Karpas-422 (cell line): ENCODE results near the gene MTMR8. TPM values are rescaled to one million over a fixed set of nuclear protein-coding genes. Genes with fewer than 3 reads are reported as not detected.
"Not testable (repeated sequence)": the region's sequence is repeated elsewhere in the genome, so short reads cannot be mapped to it uniquely, and the experiment has no call there.

ENCODE experiments used
- DNase-seq: peaks from one replicate; pipeline ENCODE4 v3.0.0-alpha.2; 2015
- H2AFZ ChIP-seq: fragments of 200-600 bp; sonication (generic); 2 replicates; pipeline ENCODE4 v1.6.1; 2014; ENCODE audit warnings: antibody characterized with exemption, low read length, mixed read lengths
- H3K27ac ChIP-seq: fragments of 200-600 bp; sonication (generic); 2 replicates; pipeline ENCODE4 v1.5.1; 2014; ENCODE audit warnings: mild to moderate bottlenecking, low read length, moderate library complexity
- H3K27me3 ChIP-seq: fragments of 200-600 bp; sonication (generic); 2 replicates; pipeline ENCODE4 v1.6.1; 2014; ENCODE audit warnings: low read length, mixed read lengths
- H3K36me3 ChIP-seq: fragments of 200-600 bp; sonication (generic); 2 replicates; pipeline ENCODE4 v1.6.1; 2014; ENCODE audit warnings: low read length, mixed read lengths; ENCODE audit not compliant: insufficient read depth
- H3K4me1 ChIP-seq: fragments of 200-600 bp; sonication (generic); 2 replicates; pipeline ENCODE4 v1.6.1; 2014; ENCODE audit warnings: mild to moderate bottlenecking, low read length, mixed read lengths
- H3K4me2 ChIP-seq: fragments of 200-600 bp; sonication (generic); 2 replicates; pipeline ENCODE4 v1.6.1; 2014; ENCODE audit warnings: low read length, low read depth, mild to moderate bottlenecking; ENCODE audit not compliant: poor library complexity, severe bottlenecking
- H3K4me3 ChIP-seq: fragments of 200-600 bp; sonication (generic); 2 replicates; pipeline ENCODE4 v1.5.1; 2014; ENCODE audit warnings: mild to moderate bottlenecking, antibody characterized with exemption, low read length, mixed read lengths
- H3K79me2 ChIP-seq: fragments of 200-600 bp; sonication (generic); 2 replicates; pipeline ENCODE4 v1.6.1; 2014; ENCODE audit warnings: mild to moderate bottlenecking, low read length, mixed read lengths
- H3K9ac ChIP-seq: fragments of 200-600 bp; sonication (generic); 2 replicates; pipeline ENCODE4 v1.6.0; 2014; ENCODE audit warnings: low read length
- H3K9me2 ChIP-seq: fragments of 200-600 bp; sonication (generic), shearing (Covaris generic); replicated peaks from 2 replicates; pipeline ENCODE4 v1.6.0; 2014; ENCODE audit warnings: mild to moderate bottlenecking, low read length, moderate library complexity; ENCODE audit not compliant: insufficient read depth
- H3K9me3 ChIP-seq: fragments of 300-700, 200-600 bp; sonication (generic); 2 replicates; pipeline ENCODE4 v1.6.1; 2014; ENCODE audit warnings: low read length, mixed read lengths
- H4K20me1 ChIP-seq: fragments of 200-600 bp; sonication (generic); 2 replicates; pipeline ENCODE4 v1.6.1; 2014; ENCODE audit warnings: mild to moderate bottlenecking, antibody characterized with exemption, low read length, low read depth; ENCODE audit not compliant: insufficient read depth
- total RNA-seq: library from RNA; depleted of rRNA; stranded (reverse); fragments of >200 nt; shearing (Covaris generic); gene quantifications from 2 replicates; pipeline ENCODE4 v1.2.3, GENCODE V29; 2014; ENCODE audit warnings: low replicate concordance; rRNA removed

Gene MTMR8
- 4.6 and 6.3 TPM in 2 replicates for total RNA-seq

- H3K36me3 ChIP-seq: no peaks in the 10 kb centered on the region
- peak within 1 kb of the TSS; percentile 79 for H2AFZ ChIP-seq
- peak within 1 kb of the TSS; percentile 71 for H3K4me3 ChIP-seq
- H4K20me1 ChIP-seq: no peaks in the 10 kb centered on the region
- H3K27me3 ChIP-seq: no peaks in the 10 kb centered on the region
- no peaks in the 10 kb centered on the region for H3K9me3 ChIP-seq
- no peak within 1 kb of the TSS for H3K27ac ChIP-seq
- no peaks in the 10 kb centered on the region for H3K9me2 ChIP-seq
- H3K4me1 ChIP-seq: peaks cover 11% of the 10 kb centered on the region
- DNase-seq: peak; percentile 91
- peak within 1 kb of the TSS; percentile 64 for H3K4me2 ChIP-seq
- H3K9ac ChIP-seq: peak within 1 kb of the TSS; percentile 80
- peaks cover 24% of the 10 kb centered on the region for H3K79me2 ChIP-seq
These were observed at the start of gene MTMR8 for GRCh38 chrX:64394874-64395567. MTMR8 (minus strand) TSS chrX:64395452; CDS start chrX:64395363, 89 bp downstream.

DNA sequence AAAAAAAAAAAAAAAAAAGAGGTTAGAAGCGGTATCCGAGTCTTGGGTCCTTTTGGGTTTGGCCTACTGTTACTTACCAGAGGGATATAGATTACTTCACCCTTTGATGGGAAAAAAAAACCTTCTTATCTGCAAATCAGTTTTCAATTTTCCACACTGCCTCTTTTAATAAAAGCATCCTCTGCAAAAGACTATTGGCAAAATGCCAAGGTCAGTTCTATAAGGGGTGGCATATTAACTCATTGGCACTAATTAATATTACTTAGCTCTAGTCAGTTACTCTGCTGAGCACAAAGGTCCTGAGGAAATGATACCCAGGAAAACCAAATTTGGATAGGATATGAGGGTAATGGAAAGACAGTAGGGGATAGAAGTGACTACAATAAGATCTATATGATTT is 44.3 kb upstream of the MTMR8 start:
- no peaks in the 10 kb centered on the region for H3K9me2 ChIP-seq
- no peaks in the 10 kb centered on the region for H3K79me2 ChIP-seq
- no peak overlapping the region for H3K4me3 ChIP-seq
- DNase-seq: no peak
- no peak overlapping the region for H3K9ac ChIP-seq
- H3K4me2 ChIP-seq: no peak overlapping the region
- no peak overlapping the region for H2AFZ ChIP-seq
- H3K9me3 ChIP-seq: no peaks in the 10 kb centered on the region
- no peaks in the 10 kb centered on the region for H3K27me3 ChIP-seq
- H3K27ac ChIP-seq: no peak overlapping the region
- H3K4me1 ChIP-seq: peaks cover 4% of the 10 kb centered on the region
- H4K20me1 ChIP-seq: no peaks in the 10 kb centered on the region
- H3K36me3 ChIP-seq: no peaks in the 10 kb centered on the region

DNA sequence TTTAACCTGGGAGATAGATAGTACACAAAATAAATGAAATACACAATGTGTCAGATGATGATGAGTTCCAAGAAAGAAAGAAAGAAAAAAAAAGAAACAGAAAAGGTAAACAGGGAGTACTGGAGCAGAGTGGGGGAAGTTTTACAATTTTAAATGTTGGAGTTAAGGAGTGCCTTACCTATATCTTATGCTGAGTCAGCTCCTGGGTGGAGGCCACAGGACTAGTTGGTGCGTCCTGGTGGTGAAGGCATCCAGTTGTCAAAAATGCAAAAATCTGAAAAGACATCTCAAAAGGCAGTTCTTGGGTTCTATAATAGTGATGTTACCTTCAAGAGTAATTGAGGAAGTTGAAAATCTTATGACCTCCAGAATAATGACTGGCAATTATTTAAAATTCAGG is 42.4 kb upstream of the MTMR8 start:
- Histone ChIP-seq H3K9me2 (no peaks in the 10 kb centered on the region), H3K79me2 (no peaks in the 10 kb centered on the region), H3K36me3 (no peaks in the 10 kb centered on the region), H3K4me1 (peaks cover 4% of the 10 kb centered on the region), H2AFZ (no peak overlapping the region), H3K9me3 (no peaks in the 10 kb centered on the region), H3K27me3 (no peaks in the 10 kb centered on the region), H3K27ac (no peak overlapping the region), H3K4me2 (no peak overlapping the region), H3K4me3 (no peak overlapping the region), H3K9ac (no peak overlapping the region), H4K20me1 (no peaks in the 10 kb centered on the region)
- no peak for DNase-seq

DNA sequence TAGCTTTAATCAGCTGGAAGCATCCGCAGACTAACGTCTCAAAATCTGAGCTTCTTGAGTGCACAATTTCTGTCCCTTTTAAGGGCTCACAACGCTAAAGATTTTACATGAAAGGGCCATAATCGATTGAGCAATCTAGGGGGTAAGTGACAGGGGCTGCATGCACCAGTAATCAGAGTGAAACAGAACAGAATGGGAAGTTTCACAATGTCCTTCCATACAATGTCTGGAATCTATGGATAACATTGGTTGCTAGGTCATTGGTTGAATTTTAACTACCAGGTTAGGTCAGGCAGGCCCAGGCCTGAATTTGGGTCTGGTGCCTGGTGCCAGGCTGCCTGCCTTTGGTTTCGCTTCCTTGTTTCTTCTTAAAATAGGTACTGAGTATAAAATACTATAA is 42.0 kb upstream of the MTMR8 start:
- DNase-seq: no peak
- no peaks in the 10 kb centered on the region for H3K9me2 ChIP-seq

GRCh38 chrX:64428371-64428770 is 33.1 kb upstream of the MTMR8 start:
- Histone ChIP-seq H3K27me3 (no peaks in the 10 kb centered on the region), H3K9ac (no peak overlapping the region), H3K36me3 (no peaks in the 10 kb centered on the region), H3K79me2 (no peaks in the 10 kb centered on the region), H3K9me2 (no peaks in the 10 kb centered on the region), H4K20me1 (no peaks in the 10 kb centered on the region), H2AFZ (no peak overlapping the region), H3K4me1 (no peaks in the 10 kb centered on the region), H3K9me3 (no peaks in the 10 kb centered on the region), H3K4me2 (no peak overlapping the region), H3K27ac (no peak overlapping the region), H3K4me3 (no peak overlapping the region)
- no peak for DNase-seq

More for the DNA sequence above, 42.0 kb upstream of the MTMR8 start:
- no peak overlapping the region for H3K27ac ChIP-seq
- no peaks in the 10 kb centered on the region for H3K9me3 ChIP-seq
- H4K20me1 ChIP-seq: no peaks in the 10 kb centered on the region
- H3K27me3 ChIP-seq: no peaks in the 10 kb centered on the region
- H3K79me2 ChIP-seq: no peaks in the 10 kb centered on the region
- H3K4me2 ChIP-seq: no peak overlapping the region
- no peaks in the 10 kb centered on the region for H3K36me3 ChIP-seq
- H3K9ac ChIP-seq: no peak overlapping the region
- H2AFZ ChIP-seq: no peak overlapping the region
- peaks cover 4% of the 10 kb centered on the region for H3K4me1 ChIP-seq
- no peak overlapping the region for H3K4me3 ChIP-seq

GRCh38 chrX:64427787-64428186 is 32.5 kb upstream of the MTMR8 start:
- no peak overlapping the region for H3K27ac ChIP-seq
- DNase-seq: no peak
- no peaks in the 10 kb centered on the region for H3K79me2 ChIP-seq
- H3K9ac ChIP-seq: no peak overlapping the region
- H3K4me1 ChIP-seq: no peaks in the 10 kb centered on the region
- H3K36me3 ChIP-seq: no peaks in the 10 kb centered on the region
- no peak overlapping the region for H3K4me3 ChIP-seq
- H4K20me1 ChIP-seq: no peaks in the 10 kb centered on the region
- H3K9me2 ChIP-seq: no peaks in the 10 kb centered on the region
- no peaks in the 10 kb centered on the region for H3K27me3 ChIP-seq
- H3K4me2 ChIP-seq: no peak overlapping the region
- H2AFZ ChIP-seq: no peak overlapping the region
- no peaks in the 10 kb centered on the region for H3K9me3 ChIP-seq

- no peaks in the 10 kb centered on the region for H3K9me2 ChIP-seq
- no peaks in the 10 kb centered on the region for H3K4me1 ChIP-seq
- H3K4me3 ChIP-seq: no peak overlapping the region
- no peak overlapping the region for H3K27ac ChIP-seq
- no peaks in the 10 kb centered on the region for H3K9me3 ChIP-seq
- no peaks in the 10 kb centered on the region for H3K79me2 ChIP-seq
- no peak overlapping the region for H3K4me2 ChIP-seq
- H3K27me3 ChIP-seq: no peaks in the 10 kb centered on the region
- no peaks in the 10 kb centered on the region for H3K36me3 ChIP-seq
- H4K20me1 ChIP-seq: no peaks in the 10 kb centered on the region
- H2AFZ ChIP-seq: no peak overlapping the region
- DNase-seq: no peak
- no peak overlapping the region for H3K9ac ChIP-seq
These were observed 32.0 kb upstream of the MTMR8 start for GRCh38 chrX:64427281-64427680.

DNA sequence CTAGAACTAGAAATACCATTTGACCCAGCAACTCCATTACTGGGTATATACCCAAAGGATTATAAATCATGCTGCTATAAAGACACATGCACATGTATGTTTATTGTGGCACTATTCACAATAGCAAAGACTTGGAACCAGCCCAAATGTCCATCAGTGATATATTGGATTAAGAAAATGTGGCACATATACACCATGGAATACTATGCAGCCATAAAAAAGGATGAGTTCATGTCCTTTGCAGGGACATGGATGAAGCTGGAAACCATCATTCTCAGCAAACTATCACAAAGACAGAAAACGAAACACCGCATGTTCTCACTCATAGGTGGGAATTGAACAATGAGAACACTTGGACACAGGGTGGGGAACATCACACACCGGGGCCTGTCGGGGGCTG is 14.5 kb upstream of the MTMR8 start:
- not testable (repeated sequence) for H3K9ac ChIP-seq, H4K20me1 ChIP-seq, H3K4me3 ChIP-seq, H2AFZ ChIP-seq, H3K36me3 ChIP-seq, H3K79me2 ChIP-seq, H3K4me1 ChIP-seq, H3K9me2 ChIP-seq, H3K9me3 ChIP-seq, DNase-seq, H3K4me2 ChIP-seq, H3K27me3 ChIP-seq, H3K27ac ChIP-seq
